PC-3 (cell line): Measurements from ENCODE around the gene LRRC37B.
"Not testable (repeated sequence)": the region's sequence is repeated elsewhere in the genome, so short reads cannot be mapped to it uniquely, and the experiment has no call there.

Experiments used
- EZH2 ChIP-seq: fragments of 300-600 bp; sonication (generic); IDR thresholded peaks from one replicate; pipeline ENCODE4 v1.6.1; 2017; ENCODE audit warnings: antibody characterized with exemption, mild to moderate bottlenecking, low read length; ENCODE audit not compliant: unreplicated experiment
- EZH2phosphoT487 ChIP-seq: fragments of 300-600 bp; sonication (generic); IDR thresholded peaks from 2 replicates; pipeline ENCODE4 v1.6.1; 2018; ENCODE audit warnings: mild to moderate bottlenecking, antibody characterized with exemption, low read length, borderline replicate concordance
- TF ChIP-seq, protein P1 (sequence below): fragments of 300-600 bp; sonication (generic); conservative IDR thresholded peaks from 2 replicates; pipeline ENCODE4 v1.5.1; 2017; ENCODE audit warnings: antibody characterized with exemption, low read depth, mild to moderate bottlenecking, low read length

DNA sequence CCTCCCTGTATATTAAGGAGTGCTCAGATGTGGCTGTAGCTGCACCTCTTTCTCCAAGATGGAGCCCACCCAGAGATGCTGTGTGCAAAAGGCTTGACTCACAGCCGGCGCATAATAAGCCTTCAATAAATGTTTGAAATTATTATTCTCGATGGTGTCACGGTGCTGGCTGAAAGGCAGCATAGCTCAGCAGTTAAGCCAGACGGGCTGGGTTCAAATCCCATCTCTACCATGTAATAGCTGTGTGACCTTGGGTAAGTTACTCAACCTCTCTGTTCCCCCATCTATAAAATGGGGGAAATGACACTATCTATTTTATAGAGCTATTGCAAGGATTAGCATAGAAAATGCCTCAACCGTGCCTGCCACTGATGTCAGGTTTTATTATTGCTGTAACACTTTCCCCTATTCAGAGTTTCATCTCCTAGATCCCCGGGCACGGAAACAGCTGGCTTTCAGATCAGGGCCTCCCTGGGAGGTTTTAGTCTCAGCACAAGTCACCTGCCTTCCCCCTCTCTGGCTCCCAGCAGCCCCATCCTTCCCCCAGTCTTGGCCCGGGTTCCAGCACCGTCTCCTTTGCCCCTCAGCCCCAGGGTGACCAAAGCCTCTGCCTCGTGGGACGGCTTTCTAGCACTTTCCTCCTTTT lies 50.4 kb downstream of the LRRC37B start:
- TF ChIP-seq, protein P1, sequence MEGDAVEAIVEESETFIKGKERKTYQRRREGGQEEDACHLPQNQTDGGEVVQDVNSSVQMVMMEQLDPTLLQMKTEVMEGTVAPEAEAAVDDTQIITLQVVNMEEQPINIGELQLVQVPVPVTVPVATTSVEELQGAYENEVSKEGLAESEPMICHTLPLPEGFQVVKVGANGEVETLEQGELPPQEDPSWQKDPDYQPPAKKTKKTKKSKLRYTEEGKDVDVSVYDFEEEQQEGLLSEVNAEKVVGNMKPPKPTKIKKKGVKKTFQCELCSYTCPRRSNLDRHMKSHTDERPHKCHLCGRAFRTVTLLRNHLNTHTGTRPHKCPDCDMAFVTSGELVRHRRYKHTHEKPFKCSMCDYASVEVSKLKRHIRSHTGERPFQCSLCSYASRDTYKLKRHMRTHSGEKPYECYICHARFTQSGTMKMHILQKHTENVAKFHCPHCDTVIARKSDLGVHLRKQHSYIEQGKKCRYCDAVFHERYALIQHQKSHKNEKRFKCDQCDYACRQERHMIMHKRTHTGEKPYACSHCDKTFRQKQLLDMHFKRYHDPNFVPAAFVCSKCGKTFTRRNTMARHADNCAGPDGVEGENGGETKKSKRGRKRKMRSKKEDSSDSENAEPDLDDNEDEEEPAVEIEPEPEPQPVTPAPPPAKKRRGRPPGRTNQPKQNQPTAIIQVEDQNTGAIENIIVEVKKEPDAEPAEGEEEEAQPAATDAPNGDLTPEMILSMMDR = not testable (repeated sequence)
- not testable (repeated sequence) for TF ChIP-seq EZH2, EZH2phosphoT487
